ENCODE results near the gene NTMT2.
"Not testable (repeated sequence)": the region's sequence is repeated elsewhere in the genome, so short reads cannot be mapped to it uniquely, and the experiment has no call there.

Gene NTMT2

GRCh38 chr1:170145770-170146676 is at the start of gene NTMT2:
Gene NTMT2, plus strand, starts transcription at chr1:170145959. Its CDS starts 149 bp downstream, at chr1:170146108.
- H3K4me3 ChIP-seq (ENCODE audit: low read depth, low read length): no peak within 1 kb of the TSS
- TF ChIP-seq CTCF (IDR thresholded peaks at IDR 0.05; ENCODE audit: borderline replicate concordance, insufficient read depth, low read depth, low read length): no peak

- no peak for TF ChIP-seq CTCF (IDR thresholded peaks at IDR 0.05; ENCODE audit: borderline replicate concordance, insufficient read depth, low read depth, low read length)
- H3K4me3 ChIP-seq (ENCODE audit: low read depth, low read length): no peak overlapping the region
Observed at GRCh38 chr1:170095976-170096748, 49.6 kb upstream of the NTMT2 start.

- TF ChIP-seq CTCF (IDR thresholded peaks at IDR 0.05; ENCODE audit: borderline replicate concordance, insufficient read depth, low read depth, low read length): no peak
- no peak overlapping the region for H3K4me3 ChIP-seq (ENCODE audit: low read depth, low read length)
Observed at GRCh38 chr1:170096806-170097340, 48.9 kb upstream of the NTMT2 start.

- TF ChIP-seq CTCF (IDR thresholded peaks at IDR 0.05; ENCODE audit: borderline replicate concordance, insufficient read depth, low read depth, low read length): no peak
- H3K4me3 ChIP-seq (ENCODE audit: low read depth, low read length): no peak overlapping the region
Observed at GRCh38 chr1:170097449-170097948, 48.3 kb upstream of the NTMT2 start.

- H3K4me3 ChIP-seq (ENCODE audit: low read depth, low read length): not testable (repeated sequence)
Observed at GRCh38 chr1:170113140-170113539, 32.6 kb upstream of the NTMT2 start.

- TF ChIP-seq CTCF (IDR thresholded peaks at IDR 0.05; ENCODE audit: borderline replicate concordance, insufficient read depth, low read depth, low read length): no peak
- H3K4me3 ChIP-seq (ENCODE audit: low read depth, low read length): no peak overlapping the region
Observed at GRCh38 chr1:170114906-170115305, 30.9 kb upstream of the NTMT2 start.

GRCh38 chr1:170122366-170122765 is 23.4 kb upstream of the NTMT2 start:
- TF ChIP-seq CTCF (IDR thresholded peaks at IDR 0.05; ENCODE audit: borderline replicate concordance, insufficient read depth, low read depth, low read length): no peak
- no peak overlapping the region for H3K4me3 ChIP-seq (ENCODE audit: low read depth, low read length)
